OCI-LY1 (cell line): ENCODE measurements around the gene ELL3.
"Not testable (repeated sequence)": the region's sequence is repeated elsewhere in the genome, so short reads cannot be mapped to it uniquely, and the experiment has no call there.

Experiments used
- H2AFZ ChIP-seq: fragments of 200-600 bp; sonication (generic), shearing (Covaris generic); 2 replicates; pipeline ENCODE4 v1.6.0; 2014; ENCODE audit warnings: antibody characterized with exemption, mild to moderate bottlenecking, low read length
- H3F3A ChIP-seq: fragments of 200-600 bp; sonication (generic), shearing (Covaris generic); 2 replicates; pipeline ENCODE4 v1.6.0; 2014; ENCODE audit warnings: mild to moderate bottlenecking, antibody characterized with exemption, low read length, moderate library complexity; ENCODE audit not compliant: insufficient read depth
- H3K27ac ChIP-seq: fragments of 200-600 bp; sonication (generic); 2 replicates; pipeline ENCODE4 v1.5.1; 2014; ENCODE audit warnings: low read length, mixed run types, mild to moderate bottlenecking, low read depth; ENCODE audit not compliant: poor library complexity, severe bottlenecking
- H3K27me3 ChIP-seq: fragments of 200-600 bp; sonication (generic); 2 replicates; pipeline ENCODE4 v1.6.0; 2014; ENCODE audit warnings: antibody characterized with exemption, mild to moderate bottlenecking, low read length, moderate library complexity; ENCODE audit not compliant: insufficient read depth
- H3K36me3 ChIP-seq: fragments of 200-600 bp; sonication (generic); 2 replicates; pipeline ENCODE4 v1.6.1; 2014; ENCODE audit warnings: mild to moderate bottlenecking, antibody characterized with exemption, low read length, moderate library complexity, mixed read lengths; ENCODE audit not compliant: insufficient read depth
- H3K4me1 ChIP-seq: fragments of 200-600 bp; sonication (generic); 2 replicates; pipeline ENCODE4 v1.5.1; 2014; ENCODE audit warnings: mild to moderate bottlenecking, low read length, moderate library complexity; ENCODE audit not compliant: insufficient read depth, severe bottlenecking
- H3K4me2 ChIP-seq: fragments of 200-600 bp; sonication (generic), shearing (Covaris generic); 2 replicates; pipeline ENCODE4 v1.6.1; 2014; ENCODE audit warnings: low read length
- H3K4me3 ChIP-seq: fragments of 200-600 bp; sonication (generic); 2 replicates; pipeline ENCODE4 v1.5.1; 2014; ENCODE audit warnings: low read length, low read depth, mild to moderate bottlenecking, mixed read lengths; ENCODE audit not compliant: poor library complexity, severe bottlenecking
- H3K79me2 ChIP-seq: fragments of 200-600 bp; shearing (Covaris generic); 2 replicates; pipeline ENCODE4 v1.6.1; 2016; ENCODE audit warnings: mixed run types, low read length, mixed read lengths; ENCODE audit not compliant: insufficient read depth
- H3K9ac ChIP-seq: fragments of 200-600 bp; sonication (generic), shearing (Covaris generic); 2 replicates; pipeline ENCODE4 v1.6.1; 2014; ENCODE audit warnings: mild to moderate bottlenecking, low read length, mixed read lengths
- H3K9me2 ChIP-seq: fragments of 200-600 bp; sonication (generic), shearing (Covaris generic); 2 replicates; pipeline ENCODE4 v1.6.1; 2014; ENCODE audit warnings: low read depth, mild to moderate bottlenecking, low read length, mixed read lengths
- H3K9me3 ChIP-seq: fragments of 200-600 bp; shearing (Covaris generic); 2 replicates; pipeline ENCODE4 v1.6.1; 2014; ENCODE audit warnings: low read length, mixed read lengths
- H4K20me1 ChIP-seq: fragments of 200-600 bp; sonication (generic), shearing (Covaris generic); 2 replicates; pipeline ENCODE4 v1.6.0; 2016; ENCODE audit warnings: mild to moderate bottlenecking, low read length; ENCODE audit not compliant: insufficient read depth
- CTCF ChIP-seq: fragments of 200-600 bp; sonication (generic), shearing (Covaris generic); IDR thresholded peaks from 2 replicates; pipeline ENCODE4 v1.5.1; 2017; ENCODE audit warnings: mild to moderate bottlenecking, antibody characterized with exemption, low read length, moderate library complexity, mixed read lengths
- EZH2 ChIP-seq: fragments of 200-600 bp; sonication (generic), shearing (Covaris generic); IDR thresholded peaks from 2 replicates; pipeline ENCODE4 v1.8.0; 2017; ENCODE audit warnings: borderline replicate concordance, mixed run types, mild to moderate bottlenecking, antibody characterized with exemption, low read length, moderate library complexity, mixed read lengths

Gene ELL3

DNA sequence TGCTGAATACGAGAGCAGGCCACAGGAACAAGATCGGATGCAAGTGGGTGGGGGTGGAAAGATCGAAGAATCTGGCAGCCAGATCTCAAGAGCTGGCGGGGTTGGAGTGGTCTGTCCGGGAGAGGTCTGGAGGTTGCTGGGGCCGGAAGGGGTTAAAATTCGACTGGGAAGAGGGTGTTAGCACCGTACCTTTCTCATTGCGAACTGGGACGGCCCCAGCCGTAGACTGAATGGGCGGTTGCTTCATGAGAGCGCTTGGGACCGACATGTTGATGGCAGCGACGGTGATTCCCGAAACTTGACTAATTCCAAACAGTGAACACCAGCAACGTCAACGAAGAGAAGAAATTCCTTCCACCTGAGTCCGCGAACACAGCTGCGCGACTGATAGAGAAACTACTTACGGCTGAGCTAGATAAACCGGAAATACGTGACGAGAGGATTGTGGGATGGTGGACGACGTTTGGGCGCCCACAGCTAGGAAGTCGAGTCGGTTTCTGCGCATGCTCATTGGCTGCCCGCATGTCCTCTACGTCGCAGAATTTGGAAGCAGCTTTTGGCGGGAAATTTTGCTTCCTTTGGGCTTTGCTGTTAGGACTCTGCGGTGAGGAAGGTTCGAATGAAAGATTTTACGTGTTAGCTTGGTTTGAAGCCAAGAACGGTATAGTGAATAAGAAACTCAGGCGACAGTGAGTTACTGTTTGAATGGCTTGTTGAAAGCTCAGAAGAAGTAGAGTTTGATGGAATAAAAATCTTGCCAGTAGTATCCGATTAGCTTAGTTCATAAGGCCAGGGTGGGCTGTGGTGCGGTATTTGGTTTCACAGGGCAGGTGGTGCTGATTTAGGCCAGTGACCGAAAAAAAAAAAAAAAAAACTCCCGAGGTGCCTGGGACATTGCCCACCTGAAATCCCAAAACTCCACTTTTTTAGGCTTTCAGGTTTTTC is 47.8 kb upstream of the ELL3 start, which contains the start of gene MFAP1:
MFAP1 (minus strand) TSS at position 389 of the 945 bp plus-strand sequence; CDS start at position 268, 121 bp downstream.
- Histone ChIP-seq H3K4me3 (peak within 1 kb of the TSS; percentile 98), H3K27ac (peak within 1 kb of the TSS; percentile 81), H3K9me2 (no peaks in the 10 kb centered on the region), H3F3A (no peaks in the 10 kb centered on the region), H3K79me2 (peaks cover 74% of the 10 kb centered on the region), H3K4me2 (peak within 1 kb of the TSS; percentile 81), H3K9ac (peak within 1 kb of the TSS; percentile 99), H3K9me3 (no peaks in the 10 kb centered on the region), H3K36me3 (peaks cover 37% of the 10 kb centered on the region), H3K27me3 (no peaks in the 10 kb centered on the region), H2AFZ (no peak within 1 kb of the TSS), H3K4me1 (peaks cover 55% of the 10 kb centered on the region), H4K20me1 (no peaks in the 10 kb centered on the region)
- TF ChIP-seq EZH2 = no peak
- no peak for TF ChIP-seq CTCF

- Histone ChIP-seq H2AFZ (no peak overlapping the region), H3K9me3 (no peaks in the 10 kb centered on the region), H3K27me3 (no peaks in the 10 kb centered on the region), H3K9me2 (no peaks in the 10 kb centered on the region), H3F3A (no peaks in the 10 kb centered on the region), H3K36me3 (peaks cover 46% of the 10 kb centered on the region), H3K27ac (peak overlapping the region; percentile 50), H3K9ac (peak overlapping the region; percentile 54), H3K79me2 (peaks cover 66% of the 10 kb centered on the region), H3K4me3 (peak overlapping the region; percentile 54), H4K20me1 (no peaks in the 10 kb centered on the region), H3K4me2 (peak overlapping the region; percentile 83), H3K4me1 (peaks cover 51% of the 10 kb centered on the region)
- TF ChIP-seq EZH2 = no peak
- TF ChIP-seq CTCF = no peak
These were observed 44.7 kb upstream of the ELL3 start for GRCh38 chr15:43821505-43821904.

- H3K9me3 ChIP-seq, H3F3A ChIP-seq, H3K9ac ChIP-seq, H3K4me3 ChIP-seq, H2AFZ ChIP-seq, H3K9me2 ChIP-seq, H3K27ac ChIP-seq, H4K20me1 ChIP-seq, H3K4me2 ChIP-seq, H3K27me3 ChIP-seq: not testable (repeated sequence)
- peaks cover 92% of the 10 kb centered on the region for H3K36me3 ChIP-seq
- H3K4me1 ChIP-seq = peaks cover 19% of the 10 kb centered on the region
- peaks cover 24% of the 10 kb centered on the region for H3K79me2 ChIP-seq
These were observed 38.3 kb upstream of the ELL3 start for GRCh38 chr15:43815064-43815463.
